ENCODE data around the gene MRPL3. TPM values are rescaled to one million over a fixed set of nuclear protein-coding genes. Genes with fewer than 3 reads are reported as not detected.
A peak's percentile ranks its signal among the peaks of the same experiment; 100 is the strongest.

MRPL3 gene
- total and polyA plus RNA-seq, 4 donors = 58.8 to 99.7 (median 72.6) TPM

- Histone ChIP-seq H3K36me3 (ENCODE audit: control insufficient read depth in 4 of 4, insufficient read depth in 4 of 4, low read length in 4 of 4) (peaks cover 0 to 3% (median 1%) of the 10 kb centered on the region in 4 donors), H3K27ac (ENCODE audit: low read depth in 1 of 2, low read length in 1 of 2) (no peak overlapping the region), H3K4me3 (no peak overlapping the region), H3K27me3 (ENCODE audit: control insufficient read depth in 3 of 3, insufficient read depth in 3 of 3, low read length in 2 of 3) (no peaks in the 10 kb centered on the region), H3K9ac (ENCODE audit: insufficient read depth in 1 of 2, low read length in 2 of 2) (no peak overlapping the region), H3K4me1 (ENCODE audit: control insufficient read depth in 5 of 5, insufficient read depth in 5 of 5, low read length in 5 of 5) (peaks cover 0 to 17% (median 0%) of the 10 kb centered on the region in 5 donors), H3K9me3 (ENCODE audit: control insufficient read depth in 4 of 4, insufficient read depth in 3 of 4, low read length in 3 of 4) (no peaks in the 10 kb centered on the region)
- no peak for TF ChIP-seq CTCF (IDR thresholded peaks at IDR 0.05; ENCODE audit: control extremely low read depth, extremely low read depth)
- no peak for DNase-seq
- no peak for ATAC-seq (ENCODE audit: insufficient read depth, low FRiP score)
These were observed 48.3 kb downstream of the MRPL3 start for GRCh38 chr3:131454501-131454900.

- ATAC-seq (ENCODE audit: insufficient read depth, low FRiP score) (no peak), DNase-seq (no peak)
- Histone ChIP-seq H3K9me3 (ENCODE audit: control insufficient read depth in 4 of 4, insufficient read depth in 3 of 4, low read length in 3 of 4) (no peaks in the 10 kb centered on the region), H3K36me3 (ENCODE audit: control insufficient read depth in 4 of 4, insufficient read depth in 4 of 4, low read length in 4 of 4) (peaks cover 0 to under 1% (median under 1%) of the 10 kb centered on the region in 4 donors), H3K27ac (ENCODE audit: low read depth in 1 of 2, low read length in 1 of 2) (no peak overlapping the region), H3K4me1 (ENCODE audit: control insufficient read depth in 5 of 5, insufficient read depth in 5 of 5, low read length in 5 of 5) (peaks cover 0 to 17% (median 0%) of the 10 kb centered on the region in 5 donors), H3K9ac (ENCODE audit: insufficient read depth in 1 of 2, low read length in 2 of 2) (no peak overlapping the region), H3K27me3 (ENCODE audit: control insufficient read depth in 3 of 3, insufficient read depth in 3 of 3, low read length in 2 of 3) (no peaks in the 10 kb centered on the region), H3K4me3 (no peak overlapping the region)
- TF ChIP-seq CTCF (IDR thresholded peaks at IDR 0.05; ENCODE audit: control extremely low read depth, extremely low read depth) = no peak
- 89 to 91% methylated on average over 4 of the region's 4 CpGs for WGBS, 2 donors
These were observed 49.2 kb downstream of the MRPL3 start for GRCh38 chr3:131453533-131453932.

GRCh38 chr3:131447349-131447748, 55.4 kb downstream of the MRPL3 start:
- Histone ChIP-seq H3K4me1 (ENCODE audit: control insufficient read depth in 5 of 5, insufficient read depth in 5 of 5, low read length in 5 of 5) (peaks cover 0 to 4% (median 0%) of the 10 kb centered on the region in 5 donors), H3K9ac (ENCODE audit: insufficient read depth in 1 of 2, low read length in 2 of 2) (no peak overlapping the region), H3K27ac (ENCODE audit: low read depth in 1 of 2, low read length in 1 of 2) (no peak overlapping the region), H3K36me3 (ENCODE audit: control insufficient read depth in 4 of 4, insufficient read depth in 4 of 4, low read length in 4 of 4) (no peaks in the 10 kb centered on the region), H3K27me3 (ENCODE audit: control insufficient read depth in 3 of 3, insufficient read depth in 3 of 3, low read length in 2 of 3) (no peaks in the 10 kb centered on the region), H3K9me3 (ENCODE audit: control insufficient read depth in 4 of 4, insufficient read depth in 3 of 4, low read length in 3 of 4) (no peaks in the 10 kb centered on the region), H3K4me3 (no peak overlapping the region)
- ATAC-seq (ENCODE audit: insufficient read depth, low FRiP score) = no peak
- TF ChIP-seq CTCF (IDR thresholded peaks at IDR 0.05; ENCODE audit: control extremely low read depth, extremely low read depth) = no peak
- no peak for DNase-seq
- 96 to 97% methylated on average over 2 of the region's 2 CpGs for WGBS, 2 donors

- Histone ChIP-seq H3K36me3 (ENCODE audit: control insufficient read depth in 4 of 4, insufficient read depth in 4 of 4, low read length in 4 of 4) (no peaks in the 10 kb centered on the region), H3K9ac (ENCODE audit: insufficient read depth in 1 of 2, low read length in 2 of 2) (no peak overlapping the region), H3K27ac (ENCODE audit: low read depth in 1 of 2, low read length in 1 of 2) (no peak overlapping the region), H3K4me1 (ENCODE audit: control insufficient read depth in 5 of 5, insufficient read depth in 5 of 5, low read length in 5 of 5) (no peaks in the 10 kb centered on the region), H3K27me3 (ENCODE audit: control insufficient read depth in 3 of 3, insufficient read depth in 3 of 3, low read length in 2 of 3) (no peaks in the 10 kb centered on the region), H3K4me3 (no peak overlapping the region), H3K9me3 (ENCODE audit: control insufficient read depth in 4 of 4, insufficient read depth in 3 of 4, low read length in 3 of 4) (no peaks in the 10 kb centered on the region)
- WGBS, 2 donors = 85 to 87% methylated on average over 4 of the region's 4 CpGs
- no peak for ATAC-seq (ENCODE audit: insufficient read depth, low FRiP score)
- TF ChIP-seq CTCF (IDR thresholded peaks at IDR 0.05; ENCODE audit: control extremely low read depth, extremely low read depth) = no peak
- peak in 1 of 3 donors; percentile 0 for DNase-seq
These were observed 58.6 kb downstream of the MRPL3 start for GRCh38 chr3:131444180-131444579.
